Measurements from ENCODE around the gene CMTR1. TPM values are rescaled to one million over a fixed set of nuclear protein-coding genes. Genes with fewer than 3 reads are reported as not detected.
A peak's percentile ranks its signal among the peaks of the same experiment; 100 is the strongest.

CMTR1 gene
- polyA plus RNA-seq, 3 donors = 44.0 to 47.1 (median 46.6) TPM

GRCh38 chr6:37474316-37474715 is 41.3 kb downstream of the CMTR1 start:
- DNase-seq (ENCODE audit: low read depth in 3 of 3, low spot score in 2 of 3) = no peak

DNA sequence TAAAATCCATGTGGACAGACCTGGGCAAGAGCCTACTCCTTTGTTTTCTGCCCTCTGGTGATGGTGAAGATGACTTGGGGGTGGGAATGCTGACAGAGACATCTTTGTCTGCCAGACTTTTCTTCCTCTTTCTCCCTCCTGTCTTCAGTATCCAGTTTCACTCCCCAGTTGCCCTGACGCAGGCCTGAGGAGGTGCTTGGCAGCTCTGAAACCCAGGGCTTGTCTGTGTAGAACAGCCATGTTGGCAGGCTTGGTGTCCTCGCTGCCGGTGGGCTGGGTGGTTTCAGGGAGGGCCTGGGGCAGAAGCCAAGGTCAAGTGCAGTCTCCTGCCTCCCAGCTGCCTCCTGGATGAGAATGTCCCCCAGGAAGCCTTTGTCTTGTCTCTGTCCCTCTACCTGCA is 44.2 kb downstream of the CMTR1 start:
- no peak for DNase-seq (ENCODE audit: low read depth in 3 of 3, low spot score in 2 of 3)

DNA sequence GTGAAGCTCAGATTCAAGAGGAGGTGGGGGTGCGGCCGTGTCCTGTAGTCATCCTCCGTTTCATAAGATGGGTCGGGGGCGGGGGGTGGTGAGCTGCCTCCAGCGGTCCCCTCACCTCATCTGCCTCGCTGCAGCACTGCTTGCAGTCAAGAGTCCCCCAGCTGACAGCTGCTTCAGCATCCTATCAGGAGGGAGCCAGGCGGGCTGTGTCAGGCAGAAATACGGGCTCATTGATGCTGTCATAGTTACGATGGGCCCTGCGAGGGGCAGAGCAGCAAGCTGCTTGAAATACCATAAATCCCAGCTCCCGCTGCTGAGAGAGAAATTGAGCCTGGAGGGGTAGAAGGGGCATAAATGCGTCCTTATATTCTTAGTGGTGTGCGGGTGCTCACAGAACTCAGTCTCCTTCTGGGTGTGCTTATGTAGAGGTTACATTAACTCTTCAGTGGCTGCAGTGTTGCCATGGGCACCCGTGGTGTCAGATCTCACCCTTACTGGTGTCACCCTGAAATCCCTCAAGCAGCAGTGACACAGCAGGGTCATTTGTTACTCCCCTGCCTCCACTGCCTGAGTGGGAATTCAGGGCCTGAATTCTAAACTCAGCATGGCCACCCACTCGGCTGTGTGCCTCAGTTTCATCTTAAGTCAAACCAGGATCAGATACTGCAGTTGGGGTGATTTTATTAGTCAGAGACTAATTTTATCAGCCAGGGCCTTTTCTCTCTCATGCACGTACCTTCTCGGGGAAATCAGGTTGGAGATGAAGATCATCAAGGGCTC is 44.8 kb downstream of the CMTR1 start:
- no peak for DNase-seq (ENCODE audit: low read depth in 3 of 3, low spot score in 2 of 3)

DNA sequence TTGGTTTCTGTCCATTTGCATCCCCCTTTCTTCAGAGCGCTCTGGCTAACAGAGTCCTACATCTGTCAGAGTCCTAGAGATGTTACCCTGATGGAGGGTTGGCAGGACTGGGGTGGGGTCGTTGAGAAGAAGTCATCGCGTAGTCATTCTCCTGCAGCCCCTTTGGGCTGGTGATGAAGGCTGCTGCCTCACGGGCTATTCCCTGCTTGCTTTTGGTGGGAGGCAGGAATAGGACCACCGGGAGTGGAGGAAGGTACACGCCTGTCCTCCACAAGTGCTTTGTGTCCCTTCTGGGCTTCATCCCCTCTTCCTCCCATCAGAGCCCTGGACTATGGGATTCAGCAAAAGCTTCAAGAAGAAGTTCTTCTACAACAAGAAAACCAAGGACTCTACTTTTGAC is 45.8 kb downstream of the CMTR1 start:
- DNase-seq (ENCODE audit: low read depth in 3 of 3, low spot score in 2 of 3) = no peak

DNA sequence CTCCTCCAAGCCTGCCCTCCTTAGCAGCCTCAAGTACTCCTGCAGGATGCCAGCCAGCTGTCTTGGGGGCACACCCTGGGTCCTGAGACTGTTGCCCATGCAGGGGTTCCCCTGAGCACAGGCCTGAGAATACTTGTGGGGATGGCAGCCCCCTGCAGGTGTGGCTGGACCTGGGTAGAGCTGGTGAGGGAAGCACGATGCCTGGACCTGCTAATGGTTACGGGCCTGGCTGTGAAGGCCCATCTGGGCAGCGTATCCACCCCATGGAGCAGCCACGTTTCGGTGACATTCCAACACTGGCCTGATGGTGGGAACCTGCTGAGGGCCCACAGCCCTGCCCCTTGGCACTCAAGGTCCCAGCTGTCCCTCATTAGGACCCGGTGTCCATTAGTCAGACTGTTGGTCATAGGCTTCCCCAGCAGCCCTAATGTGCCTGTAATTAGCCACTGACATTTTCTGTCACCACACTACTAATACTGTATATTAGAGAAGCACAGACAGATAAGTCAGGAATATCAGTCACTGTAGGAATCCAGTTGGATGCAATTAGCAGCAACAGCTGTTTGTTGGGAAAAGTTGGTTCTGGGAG is 46.3 kb downstream of the CMTR1 start:
- DNase-seq (ENCODE audit: low read depth in 3 of 3, low spot score in 2 of 3) = no peak

GRCh38 chr6:37480118-37480736 is 47.2 kb downstream of the CMTR1 start:
- DNase-seq (ENCODE audit: low read depth in 3 of 3, low spot score in 2 of 3) = no peak

DNA sequence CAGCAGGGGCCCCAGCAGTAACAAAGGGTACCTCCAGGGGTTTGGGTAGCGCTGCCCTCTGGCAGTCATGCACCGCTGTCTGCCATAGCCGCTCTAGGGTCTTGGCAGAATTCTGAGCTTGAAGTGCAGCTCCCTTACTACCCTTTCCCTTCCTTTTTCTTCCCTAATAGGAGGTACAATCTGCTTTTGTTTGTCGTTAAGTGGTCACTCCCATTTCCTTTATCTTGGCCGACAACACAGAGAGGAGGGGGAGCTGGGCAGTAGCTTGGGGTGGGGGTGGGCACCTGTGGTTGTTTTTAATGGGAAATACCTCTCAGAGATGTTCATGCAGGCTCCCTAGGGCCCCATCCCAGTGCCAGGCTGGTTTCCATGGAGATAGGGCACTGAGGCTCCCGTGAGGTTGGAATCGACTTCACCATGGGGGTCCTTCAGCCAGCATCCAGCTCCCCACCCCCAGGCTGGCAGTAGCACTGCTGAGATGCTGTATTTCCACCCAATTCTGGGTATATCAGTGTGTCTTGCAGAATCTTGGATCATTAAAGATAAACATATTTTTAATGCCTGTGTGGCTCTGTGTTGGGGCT is 48.0 kb downstream of the CMTR1 start:
- DNase-seq (ENCODE audit: low read depth in 3 of 3, low spot score in 2 of 3) = no peak

DNA sequence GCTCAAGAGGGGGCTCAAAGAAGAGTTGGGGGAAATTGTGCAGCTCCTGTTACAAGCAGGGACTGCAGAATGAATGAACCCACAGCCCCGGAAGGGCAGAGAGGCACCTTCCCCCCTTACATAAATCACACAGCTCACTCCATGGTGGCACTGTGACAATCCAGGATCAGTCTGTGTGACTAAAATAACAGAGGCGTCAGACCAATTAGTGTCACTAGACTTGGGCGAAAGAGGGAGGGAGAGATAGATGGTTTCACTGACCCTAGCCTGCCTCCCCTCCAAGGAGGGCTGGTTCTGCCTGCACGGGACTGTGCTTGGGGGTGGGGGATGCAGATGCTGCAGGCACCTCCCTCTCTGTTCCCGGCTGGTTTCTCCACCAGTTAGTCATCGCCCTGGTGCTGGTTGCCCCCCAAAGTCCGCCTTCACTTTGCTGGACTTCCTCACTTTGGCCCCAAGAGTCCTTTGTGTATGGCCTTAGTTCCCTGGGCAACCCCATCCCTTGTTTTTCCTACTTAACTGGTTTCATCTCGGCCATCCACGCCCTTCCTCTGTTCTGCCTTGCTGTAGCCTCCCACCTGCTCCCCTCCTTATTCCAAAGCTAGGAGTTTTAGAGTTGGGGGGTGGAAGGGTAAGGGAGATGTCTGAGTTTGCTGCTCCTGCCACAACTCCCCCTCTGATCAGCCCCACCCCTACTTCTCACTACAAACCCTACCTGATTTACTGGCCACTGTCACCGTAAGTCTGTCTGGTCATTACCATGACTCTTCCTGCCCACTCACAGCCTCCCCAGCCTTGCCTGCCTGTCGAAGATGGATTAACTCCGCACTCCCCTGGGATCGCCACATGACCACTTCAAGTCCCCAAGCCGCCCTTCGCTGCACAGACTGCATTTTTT is 48.9 kb downstream of the CMTR1 start:
- peak in 1 of 3 donors; percentile 68 for DNase-seq (ENCODE audit: low read depth in 3 of 3, low spot score in 2 of 3)

- DNase-seq (ENCODE audit: low read depth in 3 of 3, low spot score in 2 of 3) = no peak
Observed at GRCh38 chr6:37482606-37483251, 49.7 kb downstream of the CMTR1 start.

DNA sequence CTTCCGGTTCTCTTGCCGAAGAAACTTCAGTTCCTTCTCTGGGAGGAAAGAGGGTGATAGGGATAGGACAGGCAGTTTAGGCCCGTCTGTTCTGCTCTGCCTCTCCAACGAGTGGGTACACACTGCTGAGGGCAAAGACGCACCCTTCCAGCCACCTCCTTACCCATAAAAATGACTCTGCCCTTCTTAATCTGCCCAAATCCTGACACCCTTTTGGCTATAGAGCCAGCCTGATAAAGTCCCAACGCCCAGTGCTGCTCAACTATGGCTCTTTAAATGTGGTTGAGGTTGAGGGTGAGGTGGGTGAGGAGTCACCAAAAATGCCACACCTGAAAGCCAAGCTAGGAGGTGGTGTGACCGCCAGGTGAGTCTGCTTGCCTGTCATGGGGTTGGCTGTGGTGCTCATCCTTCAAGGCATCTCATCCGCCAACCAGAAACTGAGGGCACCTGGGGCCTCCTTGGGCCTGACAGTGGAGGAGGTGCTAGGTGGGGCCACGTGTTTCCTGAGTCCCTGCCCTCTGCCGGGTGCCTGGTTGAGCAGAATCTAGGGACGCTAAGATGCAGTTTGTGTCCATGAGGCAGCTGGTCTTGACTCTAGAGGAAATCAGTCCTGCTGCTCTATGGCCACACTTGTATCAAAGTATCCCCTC is 50.4 kb downstream of the CMTR1 start:
- no peak for DNase-seq (ENCODE audit: low read depth in 3 of 3, low spot score in 2 of 3)

- DNase-seq (ENCODE audit: low read depth in 3 of 3, low spot score in 2 of 3) = no peak
Observed at GRCh38 chr6:37483917-37484785, 51.1 kb downstream of the CMTR1 start.

GRCh38 chr6:37484786-37485170 is 51.8 kb downstream of the CMTR1 start:
- no peak for DNase-seq (ENCODE audit: low read depth in 3 of 3, low spot score in 2 of 3)

- no peak for DNase-seq (ENCODE audit: low read depth in 3 of 3, low spot score in 2 of 3)
Observed at GRCh38 chr6:37485291-37485702, 52.3 kb downstream of the CMTR1 start.

- no peak for DNase-seq (ENCODE audit: low read depth in 3 of 3, low spot score in 2 of 3)
Observed at GRCh38 chr6:37486121-37486839, 53.3 kb downstream of the CMTR1 start.

DNA sequence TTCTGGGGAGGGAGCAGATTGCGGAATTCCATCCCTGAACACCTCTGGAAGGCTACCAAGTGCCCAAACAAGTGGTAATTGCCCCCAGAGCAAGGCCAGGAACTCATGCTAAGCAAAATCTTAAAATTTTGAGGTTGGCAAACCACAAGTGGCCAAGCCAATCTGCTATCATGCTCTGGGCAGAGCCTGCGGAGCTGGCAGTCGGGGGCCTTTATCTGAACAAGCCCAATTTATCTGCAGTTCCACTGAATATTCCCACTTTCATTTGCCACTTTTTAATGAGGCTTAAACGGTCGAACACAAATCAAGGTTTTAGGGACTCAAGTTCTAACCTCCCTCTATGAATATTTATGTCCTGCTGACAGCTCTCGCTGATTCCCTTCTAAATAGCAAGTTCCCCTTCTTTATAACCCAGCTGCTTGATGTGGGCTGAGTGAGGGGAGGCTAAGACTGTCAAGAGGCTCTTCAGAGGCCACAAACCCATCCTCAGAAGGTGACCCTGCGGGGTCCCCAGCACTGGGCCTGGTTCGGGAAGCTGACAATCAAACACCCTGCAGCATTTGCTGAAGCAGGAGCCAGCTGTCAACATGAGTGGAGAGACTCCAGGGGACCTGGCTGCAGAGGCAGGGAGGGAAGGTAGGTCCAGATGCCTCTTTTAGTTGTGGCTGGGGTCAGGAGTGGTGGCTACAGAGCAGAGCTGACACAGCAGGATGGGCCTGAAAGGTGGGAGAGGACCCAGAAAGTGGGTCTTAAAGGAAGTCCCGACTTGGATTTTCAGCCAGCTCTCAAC is 54.8 kb downstream of the CMTR1 start:
- DNase-seq (ENCODE audit: low read depth in 3 of 3, low spot score in 2 of 3) = no peak

GRCh38 chr6:37488476-37488875 is 55.5 kb downstream of the CMTR1 start:
- no peak for DNase-seq (ENCODE audit: low read depth in 3 of 3, low spot score in 2 of 3)

DNA sequence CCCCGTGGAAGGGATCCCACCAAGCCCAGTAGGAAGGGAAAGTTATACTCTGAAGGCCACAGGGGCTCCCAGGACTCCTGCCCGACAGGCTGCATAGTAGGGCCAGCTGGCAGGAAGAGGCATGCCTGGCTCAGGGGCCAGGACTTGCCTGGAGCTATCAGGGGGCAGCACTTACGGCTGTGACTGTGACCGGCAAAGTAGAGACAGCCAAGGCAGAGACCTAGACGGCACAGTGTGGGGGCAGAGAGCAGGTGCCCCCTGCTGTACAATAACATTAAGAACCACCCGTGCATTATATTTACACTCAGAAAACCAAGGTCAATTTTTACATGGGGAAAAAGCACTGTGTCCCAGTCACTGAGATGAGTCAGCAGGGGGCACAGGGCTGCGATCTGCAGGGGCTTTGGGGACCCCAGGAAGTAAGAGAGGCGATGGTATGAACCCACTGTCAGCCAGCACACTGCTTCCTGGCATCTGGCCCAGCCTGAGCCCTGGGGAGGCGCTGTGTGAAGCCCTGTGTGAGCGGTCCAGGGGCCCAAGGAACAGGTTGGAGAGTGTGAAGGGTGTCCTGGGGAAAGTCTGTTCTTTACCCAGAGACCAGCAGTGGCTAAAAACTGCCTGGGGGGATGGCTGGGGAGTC is 56.8 kb downstream of the CMTR1 start:
- no peak for DNase-seq (ENCODE audit: low read depth in 3 of 3, low spot score in 2 of 3)

All from right renal cortex interstitium (tissue), 3 donors.